Body of pancreas (tissue), 4 donors: ENCODE results near the gene GNAZ.

ENCODE experiments used
- POLR2A ChIP-seq, 3 donors: fragments of 450-650 bp; IDR thresholded peaks; one replicate each; pipeline ENCODE4 v1.6.1; 2016; ENCODE audit warnings: antibody characterized with exemption in 3 of 3, mild to moderate bottlenecking in 2 of 3
- TF ChIP-seq, protein P1 (sequence below), 7 experiments: fragments of 450-650 bp in 4 of 7; fragments of 200-600 bp in 3 of 7; sonication (generic) in 3 of 7; IDR thresholded peaks; one replicate each; pipeline ENCODE4 v1.5.1; 2016 to 2019; ENCODE audit warnings: antibody characterized with exemption in 7 of 7

DNA sequence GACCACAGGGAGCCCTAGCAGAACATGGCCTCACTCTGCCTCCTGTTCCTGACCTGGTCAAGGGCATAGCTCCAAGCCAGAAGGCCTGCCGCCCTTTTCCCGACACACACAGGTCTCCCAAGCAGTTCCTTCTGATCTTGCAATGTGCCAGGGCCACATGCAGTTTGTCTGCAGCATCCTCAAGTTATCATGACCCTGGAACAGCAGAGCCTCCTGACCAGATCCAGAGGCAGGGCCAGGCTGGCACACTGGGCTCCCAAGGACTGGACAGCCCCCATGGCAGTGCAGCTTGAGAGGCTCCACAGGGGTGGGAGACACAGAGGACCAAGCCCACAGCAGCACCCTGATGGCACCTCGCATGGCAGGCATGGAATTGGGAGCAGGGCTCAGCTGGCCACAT, 31.2 kb downstream of the GNAZ start:
- TF ChIP-seq, protein P1, sequence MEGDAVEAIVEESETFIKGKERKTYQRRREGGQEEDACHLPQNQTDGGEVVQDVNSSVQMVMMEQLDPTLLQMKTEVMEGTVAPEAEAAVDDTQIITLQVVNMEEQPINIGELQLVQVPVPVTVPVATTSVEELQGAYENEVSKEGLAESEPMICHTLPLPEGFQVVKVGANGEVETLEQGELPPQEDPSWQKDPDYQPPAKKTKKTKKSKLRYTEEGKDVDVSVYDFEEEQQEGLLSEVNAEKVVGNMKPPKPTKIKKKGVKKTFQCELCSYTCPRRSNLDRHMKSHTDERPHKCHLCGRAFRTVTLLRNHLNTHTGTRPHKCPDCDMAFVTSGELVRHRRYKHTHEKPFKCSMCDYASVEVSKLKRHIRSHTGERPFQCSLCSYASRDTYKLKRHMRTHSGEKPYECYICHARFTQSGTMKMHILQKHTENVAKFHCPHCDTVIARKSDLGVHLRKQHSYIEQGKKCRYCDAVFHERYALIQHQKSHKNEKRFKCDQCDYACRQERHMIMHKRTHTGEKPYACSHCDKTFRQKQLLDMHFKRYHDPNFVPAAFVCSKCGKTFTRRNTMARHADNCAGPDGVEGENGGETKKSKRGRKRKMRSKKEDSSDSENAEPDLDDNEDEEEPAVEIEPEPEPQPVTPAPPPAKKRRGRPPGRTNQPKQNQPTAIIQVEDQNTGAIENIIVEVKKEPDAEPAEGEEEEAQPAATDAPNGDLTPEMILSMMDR (IDR thresholded peaks at IDR 0.05) = no peak
- no peak for TF ChIP-seq POLR2A (IDR thresholded peaks at IDR 0.05)
